Activated T-helper 1 cell treated with Interleukin-2 at 50 U/mL for 16 hours (primary cell): Measurements from ENCODE around the gene TTC27.
"Not testable (repeated sequence)": the region's sequence is repeated elsewhere in the genome, so short reads cannot be mapped to it uniquely, and the experiment has no call there.

Experiments used
- DNase-seq: peaks from one replicate; pipeline ENCODE4 v3.0.0-alpha.2; 2020; ENCODE audit warnings: low read depth

The TTC27 gene

GRCh38 chr2:32627814-32628579 is at the start of gene TTC27:
TSS of gene TTC27 (plus strand) at chr2:32628050. CDS start at chr2:32628293, 243 bp downstream.
- peak; percentile 89 for DNase-seq

GRCh38 chr2:32591669-32592463 is 36.0 kb upstream of the TTC27 start:
- DNase-seq: no peak

GRCh38 chr2:32594573-32594972 is 33.3 kb upstream of the TTC27 start:
- no peak for DNase-seq

- DNase-seq: no peak
These were observed 16.5 kb upstream of the TTC27 start for GRCh38 chr2:32611366-32611765.

- DNase-seq: no peak
These were observed 16.1 kb upstream of the TTC27 start for GRCh38 chr2:32611771-32612170.

- DNase-seq: no peak
These were observed 13.8 kb upstream of the TTC27 start for GRCh38 chr2:32614084-32614483.

- no peak for DNase-seq
These were observed 10.2 kb upstream of the TTC27 start for GRCh38 chr2:32617599-32618189.

GRCh38 chr2:32622570-32623310 is 5.1 kb upstream of the TTC27 start:
- no peak for DNase-seq

GRCh38 chr2:32623311-32623706 is 4.5 kb upstream of the TTC27 start:
- DNase-seq: no peak

GRCh38 chr2:32624812-32625211 is 3.0 kb upstream of the TTC27 start:
- DNase-seq: no peak

- no peak for DNase-seq
These were observed 1.1 kb upstream of the TTC27 start for GRCh38 chr2:32626639-32627221.

GRCh38 chr2:32627441-32627813 is 423 bp upstream of the TTC27 start:
- DNase-seq: no peak

GRCh38 chr2:32632089-32632488 is 4.2 kb downstream of the TTC27 start:
- no peak for DNase-seq

- no peak for DNase-seq
These were observed 5.2 kb downstream of the TTC27 start for GRCh38 chr2:32633040-32633439.

- not testable (repeated sequence) for DNase-seq
These were observed 10.7 kb downstream of the TTC27 start for GRCh38 chr2:32638548-32638947.

- DNase-seq: no peak
These were observed 13.3 kb downstream of the TTC27 start for GRCh38 chr2:32641180-32641579.

- no peak for DNase-seq
These were observed 19.4 kb downstream of the TTC27 start for GRCh38 chr2:32647180-32647651.

GRCh38 chr2:32652555-32653209 is 24.8 kb downstream of the TTC27 start:
- DNase-seq: no peak

- no peak for DNase-seq
These were observed 28.2 kb downstream of the TTC27 start for GRCh38 chr2:32656069-32656468.

GRCh38 chr2:32663864-32664263 is 36.0 kb downstream of the TTC27 start:
- no peak for DNase-seq

GRCh38 chr2:32666704-32667103 is 38.9 kb downstream of the TTC27 start:
- DNase-seq: no peak
